SW480 (cell line): ENCODE measurements around the gene RAB6B.
"Not testable (repeated sequence)": the region's sequence is repeated elsewhere in the genome, so short reads cannot be mapped to it uniquely, and the experiment has no call there.

ENCODE experiments used
- DNase-seq: peaks from one replicate; pipeline ENCODE4 v3.0.0-alpha.2; 2016; ENCODE audit warnings: low spot score

The RAB6B gene

DNA sequence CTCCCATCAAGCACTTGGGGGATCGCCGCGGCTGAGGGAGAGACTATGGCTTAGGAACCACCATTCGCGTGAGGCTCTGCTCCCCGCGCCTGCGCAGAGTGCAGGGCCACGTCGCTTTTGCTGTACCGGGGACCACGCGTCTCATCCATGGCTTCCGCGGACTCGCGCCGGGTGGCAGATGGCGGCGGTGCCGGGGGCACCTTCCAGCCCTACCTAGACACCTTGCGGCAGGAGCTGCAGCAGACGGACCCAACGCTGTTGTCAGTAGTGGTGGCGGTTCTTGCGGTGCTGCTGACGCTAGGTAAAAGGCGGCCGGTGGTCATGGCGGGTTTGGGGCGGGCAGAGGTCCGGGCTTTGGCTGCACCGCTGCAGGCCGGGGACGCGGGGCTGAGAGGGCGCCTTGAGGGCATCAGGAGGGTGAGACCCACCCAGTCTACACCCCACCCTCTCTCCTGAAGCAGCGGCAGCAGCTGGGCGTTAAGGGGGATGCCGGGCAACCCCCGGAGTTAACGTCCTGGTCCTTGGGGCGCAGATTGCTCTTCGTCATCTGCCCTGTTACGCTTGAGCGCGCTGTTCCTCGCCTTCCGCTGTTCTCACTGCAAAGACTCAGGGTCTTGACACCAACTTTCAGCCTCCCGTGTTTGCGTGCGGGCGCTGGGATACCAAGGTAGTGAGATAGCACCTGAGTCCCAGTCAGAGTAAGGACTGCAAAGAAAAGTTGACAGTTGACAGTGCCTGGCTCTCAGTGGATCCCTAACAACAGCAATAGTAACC lies 89.8 kb downstream of the RAB6B start, which contains the start of gene SRPRB:
Gene SRPRB (plus strand): TSS at position 114 of the 774 bp plus-strand sequence. CDS start 34 bp downstream, at position 148.
- DNase-seq: peak; percentile 95

DNA sequence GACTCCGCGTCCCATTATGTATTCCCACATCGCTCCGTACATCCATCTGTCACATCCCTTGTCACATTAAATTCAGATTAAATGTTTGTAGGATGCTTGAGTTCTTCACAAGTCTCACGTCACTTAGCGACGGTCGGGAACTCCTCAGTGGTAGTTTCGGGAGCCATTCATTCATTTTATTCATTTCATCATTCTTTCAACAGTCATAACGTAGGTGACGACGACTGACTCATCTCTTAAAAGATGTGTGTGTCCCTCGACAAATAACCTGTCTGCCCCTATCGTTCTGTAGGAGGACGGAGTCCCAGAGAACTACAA lies 90.3 kb downstream of the RAB6B start:
- DNase-seq: no peak

DNA sequence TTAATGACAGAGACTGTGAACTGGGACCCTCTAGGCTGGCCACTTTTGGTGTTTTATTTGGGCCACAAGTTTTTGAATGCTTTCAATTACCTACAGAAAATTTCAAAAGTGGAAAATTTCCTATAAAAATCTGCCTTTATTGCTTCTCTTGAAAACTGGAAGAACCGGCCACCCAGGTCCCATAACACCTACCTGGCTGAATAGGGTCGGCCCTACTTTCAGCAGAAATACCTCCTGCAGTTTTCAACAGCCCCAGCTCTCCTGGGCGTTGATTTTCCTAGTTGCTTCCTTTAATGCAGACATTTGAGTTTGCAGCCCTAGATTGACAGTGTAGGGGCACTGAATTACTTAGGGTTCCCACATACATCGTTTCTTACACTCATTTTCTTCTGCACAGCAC lies 90.8 kb downstream of the RAB6B start:
- DNase-seq: no peak

DNA sequence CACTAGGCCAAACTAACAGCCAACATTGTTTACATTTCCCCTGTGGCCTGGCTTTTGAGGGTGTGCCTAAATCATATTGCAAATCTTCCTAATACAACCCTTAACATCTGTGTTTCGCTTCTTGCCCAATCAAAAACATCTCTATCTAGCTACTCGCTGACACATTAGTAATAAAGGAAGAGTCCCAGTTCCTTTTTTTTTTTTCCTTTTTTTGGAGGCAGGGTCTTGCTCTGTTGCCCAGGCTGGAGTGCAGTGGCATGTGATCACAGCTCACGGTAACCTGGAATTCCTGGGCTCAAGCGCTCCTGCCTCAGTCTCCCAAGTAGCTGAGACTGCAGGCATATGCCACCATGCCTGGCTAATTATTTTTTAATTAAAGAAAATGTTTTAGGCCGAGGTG lies 92.2 kb downstream of the RAB6B start:
- no peak for DNase-seq

DNA sequence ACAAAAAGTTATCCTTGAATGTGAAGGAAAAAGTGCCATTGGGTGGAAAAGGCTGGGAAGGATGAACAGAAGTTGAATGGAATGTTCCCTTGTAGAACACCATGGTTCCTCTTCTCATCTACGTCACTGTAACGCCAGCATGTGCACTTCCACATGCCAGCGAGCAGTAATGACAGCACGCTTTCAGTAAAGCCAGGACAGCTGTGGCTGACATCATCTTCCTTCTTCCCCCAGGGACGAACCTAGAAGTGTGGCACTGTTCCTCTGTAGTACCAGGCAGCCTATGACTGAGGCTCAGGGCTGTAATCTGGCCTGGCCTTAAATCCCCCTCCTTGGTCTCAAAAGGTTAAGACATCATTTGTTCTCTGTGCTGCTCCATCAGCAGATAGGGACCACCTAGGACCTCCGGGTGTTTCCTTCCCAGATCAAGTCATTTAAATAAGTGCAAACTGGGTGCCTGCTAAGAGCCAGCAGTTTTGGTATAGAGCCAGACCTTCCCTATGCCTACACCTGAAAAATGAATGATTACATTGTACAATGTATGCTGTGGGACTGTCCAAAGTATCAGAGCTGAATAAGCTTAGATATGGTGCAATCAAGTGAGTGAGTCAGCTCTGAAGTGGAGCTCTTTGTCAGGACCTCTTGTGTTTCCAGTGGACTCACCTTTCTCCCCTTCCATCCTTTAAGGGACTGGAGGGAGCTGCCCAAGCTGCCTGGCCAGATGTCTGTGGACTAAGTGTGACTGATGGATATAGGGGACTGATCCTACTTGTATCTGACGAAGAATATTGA lies 95.7 kb downstream of the RAB6B start:
- peak; percentile 22 for DNase-seq

DNA sequence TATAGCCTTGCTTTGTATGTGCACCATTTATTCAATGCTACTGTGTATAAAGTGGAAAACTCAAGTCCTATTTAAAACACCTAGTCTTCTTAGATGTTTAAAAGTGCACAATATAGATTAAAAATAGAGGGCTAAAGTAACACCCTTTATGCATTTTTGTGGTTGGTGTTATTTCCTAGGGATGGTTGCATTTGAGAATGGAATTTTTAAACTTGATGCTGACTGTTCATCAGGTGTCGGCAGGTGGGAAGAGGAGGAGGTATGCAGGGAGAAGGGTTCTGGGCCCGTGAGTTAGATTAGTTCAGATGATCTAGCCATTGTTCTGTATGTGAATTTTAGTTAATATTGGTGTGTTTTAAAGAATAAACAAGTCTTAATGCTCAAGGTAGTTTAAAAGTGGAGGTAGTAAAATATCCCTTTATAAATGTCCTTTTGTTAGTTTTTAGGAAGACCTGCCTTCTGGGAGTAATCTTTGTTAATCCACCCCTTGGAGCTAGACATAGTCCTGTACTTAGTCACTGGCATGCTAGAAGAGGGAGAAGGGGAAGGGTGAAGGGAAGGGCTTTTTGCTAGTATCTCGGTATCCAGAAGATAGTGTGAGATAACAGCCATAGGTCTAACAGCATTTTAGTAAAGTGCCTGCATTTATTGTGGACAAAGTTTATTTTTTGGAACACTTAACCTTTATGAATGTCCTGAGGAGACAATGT lies 98.1 kb downstream of the RAB6B start:
- no peak for DNase-seq

DNA sequence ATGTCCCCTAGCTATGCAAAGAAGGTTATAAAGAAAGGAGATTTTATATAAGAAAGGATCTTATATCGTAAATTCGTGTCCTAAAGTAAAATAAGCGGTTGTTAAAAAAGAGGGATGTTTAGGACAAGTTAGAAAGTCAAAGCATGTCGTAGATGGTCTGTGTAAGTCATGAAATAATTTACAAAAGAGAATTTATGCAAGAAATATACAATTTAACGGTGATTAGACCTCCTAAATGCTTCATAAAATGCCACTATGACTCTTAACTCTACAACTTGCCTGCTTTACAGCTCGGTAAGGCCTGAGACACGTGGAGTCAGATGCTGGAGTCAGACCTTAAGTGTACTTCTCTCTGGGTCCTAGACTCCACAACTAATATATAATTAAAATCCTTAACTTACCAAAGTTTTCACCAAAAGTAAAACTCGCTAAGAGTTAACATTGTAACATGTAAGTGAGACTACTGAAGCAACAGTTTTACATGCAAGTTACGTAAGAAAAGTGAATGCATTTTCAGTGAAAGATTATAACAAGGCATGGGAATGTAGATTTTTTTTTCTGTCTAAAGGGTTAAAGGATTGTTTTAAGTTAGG lies 103.4 kb downstream of the RAB6B start:
- DNase-seq: no peak

DNA sequence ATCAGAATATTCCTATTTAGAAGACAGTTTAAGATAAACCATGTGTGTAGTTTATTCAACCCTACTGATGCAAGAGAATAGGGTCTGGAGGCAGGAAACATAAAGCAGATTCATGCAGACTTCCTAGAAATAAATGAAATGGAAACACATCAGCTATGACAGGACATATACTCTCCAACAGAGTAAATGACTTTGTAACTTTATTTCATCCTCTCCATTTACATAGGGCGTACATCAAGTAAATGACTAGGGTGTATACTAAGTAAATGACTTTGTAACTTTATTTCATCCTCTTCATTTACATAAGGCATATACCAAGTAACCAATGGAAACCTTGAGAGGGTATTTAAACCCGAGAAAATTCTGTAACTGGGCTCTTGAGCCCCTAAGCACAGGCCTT lies 107.7 kb downstream of the RAB6B start:
- no peak for DNase-seq

DNA sequence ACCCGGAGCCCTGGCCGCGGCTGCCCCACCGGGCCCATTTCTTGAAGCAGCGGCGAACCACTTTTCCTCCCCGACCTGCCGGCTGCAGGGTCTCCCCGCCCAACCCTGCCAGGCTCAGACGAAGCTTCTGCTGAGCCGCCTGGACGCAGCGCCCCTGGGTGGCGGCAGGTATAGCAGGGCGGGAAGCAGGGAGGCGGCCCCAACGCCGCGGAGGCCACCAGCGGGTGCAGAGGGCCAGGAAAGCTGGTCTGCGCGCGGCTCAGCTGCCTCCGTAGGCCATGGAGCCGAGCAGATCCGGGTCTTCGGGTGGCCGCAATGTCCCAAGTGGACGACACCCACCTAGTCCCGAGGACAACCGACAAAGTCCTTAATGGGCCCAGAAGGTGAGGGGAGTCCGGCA lies 111.9 kb downstream of the RAB6B start:
- no peak for DNase-seq

DNA sequence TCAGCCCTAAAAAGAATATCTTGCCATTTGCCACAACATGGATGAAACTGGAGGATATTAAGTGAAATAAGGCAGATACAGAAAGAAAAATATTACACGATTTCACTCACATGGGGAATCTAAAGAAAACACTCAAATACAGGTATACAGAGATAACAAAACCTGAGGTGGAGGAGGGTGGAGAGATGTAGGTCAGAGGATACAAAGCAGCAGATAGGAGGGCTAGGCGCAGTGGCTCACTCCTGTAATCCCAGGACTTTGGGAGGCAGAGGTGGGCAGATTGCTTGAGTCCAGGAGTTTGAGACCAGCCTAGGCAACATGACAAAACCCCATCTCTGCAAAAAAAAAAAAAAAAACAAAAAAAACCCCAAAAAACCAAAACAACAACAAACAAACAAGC lies 113.2 kb downstream of the RAB6B start:
- no peak for DNase-seq

DNA sequence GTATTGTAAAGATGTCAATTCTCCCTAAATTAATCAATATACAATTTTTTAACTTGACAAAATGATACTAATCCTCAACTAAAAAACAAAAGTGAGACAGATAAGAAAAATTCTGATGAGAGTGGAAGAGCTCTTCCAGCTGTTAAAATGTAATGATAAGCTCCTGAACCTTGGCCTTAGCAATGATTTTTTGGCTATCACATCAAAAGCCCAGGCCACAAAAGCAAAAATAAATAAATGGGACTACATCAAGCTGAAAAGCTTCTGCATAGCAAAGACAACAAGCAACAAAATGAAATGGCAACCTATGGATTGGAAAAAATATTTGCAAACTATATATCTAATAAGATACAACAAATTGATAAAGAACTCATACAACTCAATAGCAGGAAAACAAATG lies 114.1 kb downstream of the RAB6B start:
- DNase-seq: no peak

DNA sequence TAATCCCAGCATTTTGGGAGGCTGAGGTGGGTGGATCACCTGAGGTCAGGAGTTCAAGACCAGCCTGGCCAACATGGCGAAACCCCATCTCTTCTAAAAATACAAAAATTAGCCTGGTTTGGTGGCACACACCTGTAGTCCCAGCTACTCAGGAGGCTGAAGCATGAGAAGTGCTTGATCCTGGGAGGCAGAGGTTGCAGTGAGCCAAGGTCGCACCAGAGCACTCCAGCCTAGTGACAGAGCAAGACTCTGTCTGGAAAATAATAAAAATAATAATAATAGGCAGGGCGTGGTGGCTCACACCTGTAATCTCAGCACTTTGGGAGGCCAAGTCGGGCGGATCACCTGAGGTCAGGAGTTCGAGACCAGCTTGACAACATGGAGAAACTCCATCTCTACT lies 114.9 kb downstream of the RAB6B start:
- DNase-seq: not testable (repeated sequence)

DNA sequence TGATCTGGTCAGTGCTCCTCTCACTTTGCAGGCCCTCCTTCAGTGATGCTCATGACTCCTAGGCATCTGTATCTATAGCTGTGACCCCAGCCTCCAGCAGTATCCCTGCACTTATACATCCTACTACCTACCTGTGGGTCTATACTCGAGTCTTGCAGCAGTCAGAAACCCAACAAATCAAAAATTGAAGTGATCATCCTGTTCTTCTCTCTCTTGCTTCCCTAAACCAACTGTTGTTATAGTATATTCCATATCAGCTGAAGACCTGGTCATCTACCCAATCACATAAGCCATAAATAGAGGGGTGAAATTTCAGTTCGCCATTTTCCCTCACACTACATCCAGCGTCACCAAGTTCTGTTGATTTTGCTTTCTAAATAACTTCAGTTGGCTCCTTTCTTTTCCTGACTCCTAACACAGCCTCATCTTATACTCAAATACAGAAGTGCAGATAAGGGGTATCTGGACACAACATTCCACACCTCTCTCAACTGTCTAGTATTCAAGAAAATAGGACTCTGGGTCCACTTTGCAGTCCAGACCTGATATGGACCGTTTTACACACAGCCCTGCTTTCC lies 116.0 kb downstream of the RAB6B start:
- DNase-seq: no peak

DNA sequence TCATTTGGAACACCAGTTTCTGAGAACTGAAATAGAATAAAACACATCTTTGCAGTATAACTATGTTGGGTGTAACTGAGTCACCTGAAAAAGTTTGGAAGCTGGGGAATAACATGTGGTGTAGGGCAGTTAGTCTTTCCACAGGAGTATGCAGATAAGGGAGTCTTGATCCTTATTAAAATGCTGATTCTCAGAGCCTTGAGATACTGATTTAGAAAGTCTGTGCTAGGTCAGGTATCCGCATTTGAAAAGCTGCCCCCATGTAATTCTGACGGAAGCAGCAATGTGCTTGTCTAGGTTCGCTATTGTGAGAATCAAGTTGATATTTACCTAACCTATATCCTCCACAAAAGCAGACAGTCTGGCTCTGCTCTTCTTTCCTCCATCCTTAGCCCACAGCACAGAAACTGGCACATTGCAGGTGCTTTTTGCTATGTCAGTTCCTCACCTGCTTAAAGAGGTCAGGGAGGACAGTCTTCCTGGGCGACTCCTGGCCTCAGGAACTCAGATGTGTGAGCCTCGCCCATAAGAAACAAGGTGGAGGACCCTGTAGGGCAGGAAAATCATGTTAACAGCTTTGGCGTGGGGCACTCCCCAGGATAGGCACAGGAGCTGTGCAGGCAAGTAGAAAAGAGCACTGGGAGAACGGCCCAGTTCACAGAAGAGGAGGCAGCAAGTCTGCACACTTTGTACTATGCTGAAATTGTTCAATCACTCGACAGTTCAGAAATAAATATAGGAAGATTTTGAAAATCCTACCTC lies 117.7 kb downstream of the RAB6B start:
- no peak for DNase-seq

DNA sequence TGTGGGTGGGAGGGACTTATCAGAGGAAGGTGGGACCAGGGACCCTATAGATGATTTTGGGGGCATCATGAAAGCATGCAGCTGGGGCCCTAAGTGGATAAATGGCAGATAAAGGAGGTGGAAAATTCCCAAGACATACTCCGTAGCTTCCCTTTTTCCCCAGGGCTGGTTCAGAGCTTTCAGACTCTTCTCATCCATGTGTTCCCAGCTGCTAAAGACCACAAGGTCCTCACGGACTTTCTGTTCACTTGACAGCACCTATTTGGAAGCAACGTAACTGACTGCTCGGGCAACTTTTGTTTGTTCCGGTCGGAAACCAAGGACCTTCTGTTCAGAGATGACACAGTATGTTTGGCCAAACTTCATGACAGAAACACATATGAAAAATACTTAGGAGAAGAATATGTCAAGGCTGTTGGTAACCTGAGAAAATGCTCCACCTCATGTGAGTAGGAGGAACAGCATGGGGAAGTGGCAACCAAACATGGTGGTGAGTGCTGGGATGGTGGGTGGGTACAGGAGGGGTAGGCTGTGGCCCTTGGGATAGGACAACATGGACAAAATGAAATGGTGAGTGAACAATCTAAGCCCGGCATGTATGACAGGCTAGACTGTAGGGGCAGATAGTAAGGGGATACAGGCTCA lies 118.8 kb downstream of the RAB6B start:
- DNase-seq: no peak

DNA sequence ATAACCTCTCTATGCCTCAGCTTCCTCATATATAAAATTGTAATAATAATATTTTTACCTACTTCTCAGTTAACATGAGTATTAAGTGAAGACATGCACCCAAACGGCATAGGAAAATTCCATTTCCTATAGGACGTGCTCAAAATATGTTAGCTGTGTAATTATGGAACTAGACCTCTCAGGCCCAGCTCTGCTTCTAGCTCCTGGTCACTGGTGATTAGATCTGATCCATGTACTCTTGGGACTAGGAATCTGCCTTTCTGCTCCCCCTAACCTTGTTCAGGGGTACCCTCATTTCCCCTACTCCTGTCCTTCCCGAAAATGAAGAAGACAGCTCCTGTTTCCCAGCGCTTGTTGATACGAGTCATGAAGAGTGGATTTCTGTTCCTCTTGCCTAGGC lies 119.8 kb downstream of the RAB6B start:
- DNase-seq: no peak

DNA sequence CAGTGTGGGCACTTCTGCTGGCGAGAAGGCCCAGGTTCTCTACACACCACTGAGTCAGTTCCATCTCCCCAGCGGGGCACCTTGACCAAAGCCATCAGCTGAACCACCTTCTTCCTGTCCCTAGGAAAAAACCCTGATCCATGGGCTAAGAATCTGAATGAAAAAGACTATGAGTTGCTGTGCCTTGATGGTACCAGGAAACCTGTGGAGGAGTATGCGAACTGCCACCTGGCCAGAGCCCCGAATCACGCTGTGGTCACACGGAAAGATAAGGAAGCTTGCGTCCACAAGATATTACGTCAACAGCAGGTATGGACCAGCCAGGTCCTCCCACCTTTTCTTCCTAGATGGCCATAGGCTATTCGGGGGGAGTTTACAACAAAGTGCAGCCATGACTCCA lies 120.4 kb downstream of the RAB6B start:
- no peak for DNase-seq
